Effector memory CD8-positive, alpha-beta T cell (primary cell): ENCODE results near the gene HPS4.

Experiments
- ATAC-seq: fragments of 150-1000 bp; cut with Tn5 transposase; replicated peaks from 2 replicates; pipeline ENCODE4 v1.10.0; 2021; ENCODE audit warnings: mild to moderate bottlenecking, moderate library complexity
- DNase-seq, 3 experiments: peaks; one replicate each; pipeline ENCODE4 v3.0.0; 2021
- H3K27ac Mint-ChIP-seq, 2 donors: one replicate each; pipeline ENCODE4 v1.8.0; 2022; ENCODE audit warnings: mild to moderate bottlenecking in 2 of 2, mixed read lengths in 2 of 2, moderate library complexity in 2 of 2
- H3K27me3 Mint-ChIP-seq, 2 donors: one replicate each; pipeline ENCODE4 v1.8.0; 2022; ENCODE audit warnings: mixed read lengths in 2 of 2
- H3K36me3 Mint-ChIP-seq: one replicate; pipeline ENCODE4 v1.8.0; 2022; ENCODE audit warnings: mild to moderate bottlenecking, moderate library complexity, mixed read lengths; ENCODE audit not compliant: insufficient read depth
- H3K4me1 Mint-ChIP-seq, 2 donors: one replicate each; pipeline ENCODE4 v1.8.0; 2022; ENCODE audit warnings: low read depth in 2 of 2, mixed read lengths in 2 of 2
- H3K4me3 Mint-ChIP-seq, 2 donors: one replicate each; pipeline ENCODE4 v1.8.0; 2022; ENCODE audit warnings: mild to moderate bottlenecking in 2 of 2, mixed read lengths in 2 of 2, moderate library complexity in 2 of 2
- H3K9me3 Mint-ChIP-seq, 2 donors: one replicate each; pipeline ENCODE4 v1.8.0; 2022; ENCODE audit warnings: mixed read lengths in 2 of 2

The HPS4 gene

GRCh38 chr22:26474682-26475081, 8.9 kb downstream of the HPS4 start:
- no peaks in the 10 kb centered on the region for H3K9me3 Mint-ChIP-seq
- no peak for DNase-seq
- H3K4me3 Mint-ChIP-seq, result no peak overlapping the region
- H3K4me1 Mint-ChIP-seq, result peaks cover 2 to 11% of the 10 kb centered on the region in 2 donors
- no peaks in the 10 kb centered on the region for H3K27me3 Mint-ChIP-seq
- peak; percentile 26 for ATAC-seq
- H3K36me3 Mint-ChIP-seq, result peaks cover 63% of the 10 kb centered on the region
- peak overlapping the region in 1 of 2 donors; percentile 39 for H3K27ac Mint-ChIP-seq

- Mint-ChIP-seq H3K27me3 (no peaks in the 10 kb centered on the region), H3K4me3 (no peak overlapping the region), H3K27ac (no peak overlapping the region), H3K4me1 (no peaks in the 10 kb centered on the region), H3K9me3 (no peaks in the 10 kb centered on the region), H3K36me3 (peaks cover 65% of the 10 kb centered on the region)
- ATAC-seq (no peak), DNase-seq (no peak)
Measured at GRCh38 chr22:26471522-26471921, 12.1 kb downstream of the HPS4 start.

- H3K36me3 Mint-ChIP-seq, result peaks cover 62% of the 10 kb centered on the region
- DNase-seq (no peak), ATAC-seq (no peak)
- H3K4me3 Mint-ChIP-seq, result no peak overlapping the region
- no peak overlapping the region for H3K27ac Mint-ChIP-seq
- no peaks in the 10 kb centered on the region for H3K4me1 Mint-ChIP-seq
- H3K27me3 Mint-ChIP-seq, result no peaks in the 10 kb centered on the region
- no peaks in the 10 kb centered on the region for H3K9me3 Mint-ChIP-seq
Measured at GRCh38 chr22:26470807-26471206, 12.8 kb downstream of the HPS4 start.

GRCh38 chr22:26466196-26466595, 17.4 kb downstream of the HPS4 start:
- H3K4me3 Mint-ChIP-seq, result no peak overlapping the region
- H3K9me3 Mint-ChIP-seq, result no peaks in the 10 kb centered on the region
- no peak overlapping the region for H3K27ac Mint-ChIP-seq
- no peak for DNase-seq
- peaks cover 0 to 3% of the 10 kb centered on the region in 2 donors for H3K4me1 Mint-ChIP-seq
- peaks cover 57% of the 10 kb centered on the region for H3K36me3 Mint-ChIP-seq
- H3K27me3 Mint-ChIP-seq, result no peaks in the 10 kb centered on the region
- ATAC-seq, result no peak

- peaks cover 45% of the 10 kb centered on the region for H3K36me3 Mint-ChIP-seq
- DNase-seq, result no peak
Measured at GRCh38 chr22:26464312-26464711, 19.3 kb downstream of the HPS4 start.

GRCh38 chr22:26463688-26464087, 19.9 kb downstream of the HPS4 start:
- no peak overlapping the region for H3K4me3 Mint-ChIP-seq
- no peaks in the 10 kb centered on the region for H3K27me3 Mint-ChIP-seq
- no peak overlapping the region for H3K27ac Mint-ChIP-seq

More at GRCh38 chr22:26464312-26464711, 19.3 kb downstream of the HPS4 start:
- no peak overlapping the region for H3K4me3 Mint-ChIP-seq
- no peaks in the 10 kb centered on the region for H3K9me3 Mint-ChIP-seq
- peaks cover 0 to 3% of the 10 kb centered on the region in 2 donors for H3K4me1 Mint-ChIP-seq
- H3K27me3 Mint-ChIP-seq, result no peaks in the 10 kb centered on the region
- no peak overlapping the region for H3K27ac Mint-ChIP-seq
- no peak for ATAC-seq

GRCh38 chr22:26463101-26463661, 20.4 kb downstream of the HPS4 start:
- Mint-ChIP-seq H3K4me3 (no peak overlapping the region), H3K36me3 (peaks cover 38% of the 10 kb centered on the region), H3K27me3 (no peaks in the 10 kb centered on the region), H3K9me3 (no peaks in the 10 kb centered on the region), H3K27ac (no peak overlapping the region), H3K4me1 (peaks cover 0 to 3% of the 10 kb centered on the region in 2 donors)
- no peak for DNase-seq
- no peak for ATAC-seq

More at GRCh38 chr22:26463688-26464087, 19.9 kb downstream of the HPS4 start:
- no peak for ATAC-seq
- no peaks in the 10 kb centered on the region for H3K9me3 Mint-ChIP-seq
- peaks cover 0 to 3% of the 10 kb centered on the region in 2 donors for H3K4me1 Mint-ChIP-seq
- DNase-seq, result no peak
- H3K36me3 Mint-ChIP-seq, result peaks cover 38% of the 10 kb centered on the region

GRCh38 chr22:26462641-26463040, 20.9 kb downstream of the HPS4 start:
- Mint-ChIP-seq H3K4me3 (no peak overlapping the region), H3K27ac (no peak overlapping the region), H3K9me3 (no peaks in the 10 kb centered on the region), H3K4me1 (peaks cover 0 to 3% of the 10 kb centered on the region in 2 donors), H3K27me3 (no peaks in the 10 kb centered on the region), H3K36me3 (peaks cover 36% of the 10 kb centered on the region)
- no peak for ATAC-seq
- no peak for DNase-seq

GRCh38 chr22:26462051-26462450, 21.5 kb downstream of the HPS4 start:
- Mint-ChIP-seq H3K4me3 (no peak overlapping the region), H3K36me3 (peaks cover 34% of the 10 kb centered on the region), H3K27ac (no peak overlapping the region), H3K4me1 (peaks cover 0 to 3% of the 10 kb centered on the region in 2 donors), H3K27me3 (no peaks in the 10 kb centered on the region), H3K9me3 (no peaks in the 10 kb centered on the region)
- ATAC-seq (no peak), DNase-seq (no peak)

GRCh38 chr22:26461188-26461810, 22.3 kb downstream of the HPS4 start:
- H3K27me3 Mint-ChIP-seq, result no peaks in the 10 kb centered on the region
- H3K27ac Mint-ChIP-seq, result no peak overlapping the region
- no peaks in the 10 kb centered on the region for H3K9me3 Mint-ChIP-seq
- H3K4me3 Mint-ChIP-seq, result no peak overlapping the region
- peaks cover 26% of the 10 kb centered on the region for H3K36me3 Mint-ChIP-seq
- DNase-seq (peak in 2 of 3 experiments; percentile 17 to 20), ATAC-seq (peak; percentile 37)
- peaks cover 0 to 3% of the 10 kb centered on the region in 2 donors for H3K4me1 Mint-ChIP-seq

GRCh38 chr22:26460202-26460601, 23.4 kb downstream of the HPS4 start:
- Mint-ChIP-seq H3K36me3 (peaks cover 18% of the 10 kb centered on the region), H3K4me1 (peaks cover 0 to 3% of the 10 kb centered on the region in 2 donors), H3K4me3 (no peak overlapping the region), H3K27me3 (no peaks in the 10 kb centered on the region), H3K27ac (no peak overlapping the region), H3K9me3 (no peaks in the 10 kb centered on the region)
- no peak for ATAC-seq
- no peak for DNase-seq

GRCh38 chr22:26457661-26458272, 25.8 kb downstream of the HPS4 start:
- Mint-ChIP-seq H3K4me3 (no peak overlapping the region), H3K9me3 (no peaks in the 10 kb centered on the region), H3K4me1 (peaks cover 0 to 3% of the 10 kb centered on the region in 2 donors), H3K36me3 (peaks cover 5% of the 10 kb centered on the region), H3K27me3 (no peaks in the 10 kb centered on the region), H3K27ac (no peak overlapping the region)
- ATAC-seq (no peak), DNase-seq (no peak)

- no peak for DNase-seq
- Mint-ChIP-seq H3K4me1 (no peaks in the 10 kb centered on the region), H3K9me3 (no peaks in the 10 kb centered on the region), H3K27me3 (no peaks in the 10 kb centered on the region), H3K4me3 (no peak overlapping the region), H3K27ac (no peak overlapping the region), H3K36me3 (peaks cover 11% of the 10 kb centered on the region)
- no peak for ATAC-seq
Measured at GRCh38 chr22:26453812-26454500, 29.6 kb downstream of the HPS4 start.
